Mesenchymal stem cell (in vitro differentiated cells and primary cell): ENCODE measurements around the gene DISC1.

ENCODE experiments used
- DNase-seq: peaks from one replicate; pipeline ENCODE4 v3.0.0-alpha.2; 2013
- H2AFZ ChIP-seq: one replicate; pipeline ENCODE4 v1.6.1; 2013; ENCODE audit warnings: low read depth, mild to moderate bottlenecking, control low read depth, inconsistent platforms, low read length, moderate library complexity
- H2AK5ac ChIP-seq: 2 replicates; pipeline ENCODE4 v1.6.1; 2013; ENCODE audit warnings: low read length, moderate library complexity, mild to moderate bottlenecking, inconsistent platforms; ENCODE audit not compliant: severe bottlenecking
- H2BK120ac ChIP-seq: one replicate; pipeline ENCODE4 v1.6.1; 2013; ENCODE audit warnings: low read depth, mild to moderate bottlenecking, inconsistent platforms, low read length, moderate library complexity
- H2BK12ac ChIP-seq, 2 experiments: one replicate each; pipeline ENCODE4 v1.6.1; 2013; ENCODE audit warnings: inconsistent platforms in 2 of 2, low read length in 2 of 2, mild to moderate bottlenecking in 2 of 2, moderate library complexity in 2 of 2, control low read depth in 1 of 2
- H2BK15ac ChIP-seq: one replicate; pipeline ENCODE4 v1.6.1; 2013; ENCODE audit warnings: mild to moderate bottlenecking, low read depth, inconsistent platforms; ENCODE audit not compliant: poor library complexity, severe bottlenecking
- H2BK5ac ChIP-seq: 2 replicates; pipeline ENCODE4 v1.6.1; 2013; ENCODE audit warnings: low read depth, mild to moderate bottlenecking, low read length, control low read depth, inconsistent platforms; ENCODE audit not compliant: poor library complexity, severe bottlenecking
- H3K14ac ChIP-seq, 2 experiments: one replicate each; pipeline ENCODE4 v1.6.1; 2013; ENCODE audit warnings: inconsistent platforms in 2 of 2, low read length in 2 of 2, control low read depth in 1 of 2, mild to moderate bottlenecking in 1 of 2, moderate library complexity in 1 of 2
- H3K18ac ChIP-seq, 2 experiments: one replicate each; pipeline ENCODE4 v1.6.1; 2013; ENCODE audit warnings: inconsistent platforms in 2 of 2, low read length in 2 of 2, control low read depth in 1 of 2, low read depth in 1 of 2, mild to moderate bottlenecking in 1 of 2
- H3K23ac ChIP-seq, 2 experiments: one replicate each; pipeline ENCODE4 v1.6.1; 2013; ENCODE audit warnings: inconsistent platforms in 2 of 2, low read length in 2 of 2, mild to moderate bottlenecking in 2 of 2, moderate library complexity in 2 of 2, control low read depth in 1 of 2
- H3K27ac ChIP-seq: 2 replicates; pipeline ENCODE4 v1.5.1; 2013; ENCODE audit warnings: mild to moderate bottlenecking, moderate library complexity, low read length, control low read depth, inconsistent platforms; ENCODE audit not compliant: poor library complexity, severe bottlenecking
- H3K27me3 ChIP-seq, 2 experiments: 2 replicates each; pipeline versions ENCODE4 v1.6.1 to v1.7.0; 2013; ENCODE audit warnings: low read length in 2 of 2, mild to moderate bottlenecking in 2 of 2, moderate library complexity in 2 of 2, control low read depth in 1 of 2, inconsistent platforms in 1 of 2; ENCODE audit not compliant: control insufficient read depth in 1 of 2, insufficient read depth in 1 of 2
- H3K36me3 ChIP-seq, 2 experiments: 2 replicates each; pipeline versions ENCODE4 v1.6.1 to v1.7.0; 2013; ENCODE audit warnings: low read length in 2 of 2, control low read depth in 1 of 2, inconsistent platforms in 1 of 2, low read depth in 1 of 2, mild to moderate bottlenecking in 1 of 2; ENCODE audit not compliant: insufficient read depth in 2 of 2, control insufficient read depth in 1 of 2
- H3K4ac ChIP-seq, 2 experiments: one replicate each; pipeline ENCODE4 v1.6.1; 2013; ENCODE audit warnings: inconsistent platforms in 2 of 2, low read length in 2 of 2, mild to moderate bottlenecking in 2 of 2, moderate library complexity in 2 of 2, control low read depth in 1 of 2, low read depth in 1 of 2
- H3K4me1 ChIP-seq: 2 replicates; pipeline ENCODE4 v1.6.1; 2013; ENCODE audit warnings: low read depth, low read length, control low read depth; ENCODE audit not compliant: control insufficient read depth, insufficient read depth
- H3K4me2 ChIP-seq: 2 replicates; pipeline ENCODE4 v1.6.1; 2013; ENCODE audit warnings: low read length, mild to moderate bottlenecking, inconsistent platforms; ENCODE audit not compliant: poor library complexity, severe bottlenecking
- H3K4me3 ChIP-seq, 2 experiments: 2 replicates each; pipeline versions ENCODE4 v1.5.1 to v1.7.0; 2013; ENCODE audit warnings: low read length in 2 of 2, mild to moderate bottlenecking in 2 of 2, control low read depth in 1 of 2, low read depth in 1 of 2; ENCODE audit not compliant: insufficient read depth in 1 of 2
- H3K79me1 ChIP-seq: replicated peaks from 2 replicates; pipeline ENCODE4 v1.6.1; 2013; ENCODE audit warnings: mild to moderate bottlenecking, control low read depth, low read length, inconsistent platforms; ENCODE audit not compliant: poor library complexity, severe bottlenecking
- H3K9ac ChIP-seq: 2 replicates; pipeline ENCODE4 v1.7.0; 2013; ENCODE audit warnings: mild to moderate bottlenecking, low read length, moderate library complexity
- H3K9me3 ChIP-seq: 2 replicates; pipeline ENCODE4 v1.7.0; 2013; ENCODE audit warnings: mild to moderate bottlenecking, low read length; ENCODE audit not compliant: control insufficient read depth
- H4K8ac ChIP-seq: one replicate; pipeline ENCODE4 v1.6.1; 2013; ENCODE audit warnings: inconsistent platforms, mild to moderate bottlenecking, low read length, moderate library complexity
- H4K91ac ChIP-seq: one replicate; pipeline ENCODE4 v1.6.1; 2013; ENCODE audit warnings: mild to moderate bottlenecking, low read length, inconsistent platforms
- WGBS: methylation state at CpG from one replicate; pipeline ENCODE4 v1.1.7; 2013; ENCODE audit warnings: mixed read lengths; 5-methylcytosine and 5-hydroxymethylcytosine counted together

DISC1 gene

DNA sequence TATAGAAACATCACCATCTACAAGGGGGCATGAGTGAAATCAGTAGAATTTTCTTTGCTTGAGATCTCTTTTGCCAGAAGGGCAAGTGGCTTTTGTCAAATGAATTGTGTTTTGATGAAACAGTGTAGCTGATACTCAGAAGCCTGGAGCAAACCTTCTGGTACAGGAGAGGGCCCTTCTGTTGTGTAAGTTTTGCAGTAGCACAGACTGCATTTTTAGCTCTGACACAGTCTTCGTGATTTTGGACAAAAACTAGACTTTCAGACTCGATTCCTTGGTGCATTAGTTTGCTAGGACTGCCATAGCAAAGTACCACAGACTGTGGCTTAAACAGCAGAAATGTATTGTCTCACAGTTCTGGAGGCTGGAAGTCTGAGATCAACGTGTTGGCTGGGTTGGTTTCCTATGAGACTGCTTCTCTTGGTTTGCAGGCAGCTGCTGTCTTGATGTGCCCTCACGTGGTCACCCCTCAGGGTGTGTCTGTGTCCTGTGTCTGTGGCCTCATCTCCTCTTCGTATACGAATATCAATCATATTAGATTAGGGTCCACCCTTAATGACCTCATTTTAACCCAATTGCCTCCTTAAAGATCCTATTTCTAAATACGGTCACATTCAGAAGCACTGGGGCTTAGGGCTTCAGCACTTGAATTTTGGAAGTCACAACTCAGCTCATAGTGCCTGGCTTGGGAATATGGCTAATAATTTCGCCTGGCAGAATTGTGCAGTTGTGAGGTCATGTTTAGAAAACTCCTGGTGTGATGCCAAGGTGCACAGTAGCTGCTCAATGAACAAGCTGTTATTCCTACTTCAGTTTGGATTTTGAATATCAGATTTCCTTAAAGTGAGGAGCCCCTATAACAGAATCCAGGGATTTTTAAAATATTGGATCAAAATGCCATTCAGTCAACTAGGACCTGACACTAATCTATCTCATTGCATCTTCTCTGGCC, 21.2 kb upstream of the DISC1 start:
- WGBS: 53% methylated on average over 8 of the region's 8 CpGs
- no peak overlapping the region for H3K4me2 ChIP-seq
- peak overlapping the region in 1 of 2 experiments; percentile 15 for H3K14ac ChIP-seq
- no peak overlapping the region for H2AK5ac ChIP-seq
- H3K4me3 ChIP-seq: no peak overlapping the region
- no peak overlapping the region for H3K18ac ChIP-seq
- H2BK15ac ChIP-seq: no peak overlapping the region
- no peaks in the 10 kb centered on the region for H3K9me3 ChIP-seq
- H4K91ac ChIP-seq: no peak overlapping the region
- peaks cover 2% of the 10 kb centered on the region for H3K4me1 ChIP-seq
- no peak overlapping the region for H2BK12ac ChIP-seq
- H3K27me3 ChIP-seq: peaks cover 2 to 3% of the 10 kb centered on the region in 2 experiments
- no peak overlapping the region for H3K27ac ChIP-seq
- no peak overlapping the region for H4K8ac ChIP-seq
- H2AFZ ChIP-seq: no peak overlapping the region
- H2BK120ac ChIP-seq: no peak overlapping the region
- H2BK5ac ChIP-seq: no peak overlapping the region
- DNase-seq: no peak
- H3K79me1 ChIP-seq: no peaks in the 10 kb centered on the region
- H3K9ac ChIP-seq: no peak overlapping the region
- no peak overlapping the region for H3K4ac ChIP-seq
- H3K23ac ChIP-seq: no peak overlapping the region
- H3K36me3 ChIP-seq: no peaks in the 10 kb centered on the region

DNA sequence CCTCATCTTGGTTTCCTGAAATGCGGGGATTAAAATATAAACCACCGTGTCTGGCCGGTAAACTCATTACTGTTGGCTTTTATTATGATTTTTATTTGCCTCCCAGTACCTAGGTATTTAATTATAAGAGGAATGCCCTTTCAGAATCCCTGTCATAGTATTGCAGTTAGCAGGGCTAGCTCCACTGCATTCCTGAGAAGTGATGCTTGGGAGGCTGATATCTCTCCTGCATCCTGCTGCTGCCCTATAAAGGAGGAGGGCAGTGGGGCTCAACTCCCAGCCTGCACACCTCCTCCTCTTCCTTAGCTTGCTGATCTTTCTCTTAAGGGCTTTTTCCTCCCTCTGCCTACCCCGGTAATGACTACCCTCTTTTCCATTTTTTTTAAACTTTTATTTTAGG, 19.9 kb upstream of the DISC1 start:
- Histone ChIP-seq H3K23ac (no peak overlapping the region), H2BK15ac (no peak overlapping the region), H2BK5ac (no peak overlapping the region), H3K9ac (no peak overlapping the region), H3K18ac (no peak overlapping the region), H2AK5ac (no peak overlapping the region), H3K4me3 (no peak overlapping the region), H3K27ac (no peak overlapping the region), H2BK12ac (peak overlapping the region in 1 of 2 experiments; percentile 42), H3K9me3 (no peaks in the 10 kb centered on the region), H3K27me3 (peaks cover 4 to 6% of the 10 kb centered on the region in 2 experiments), H3K4me1 (peaks cover 2% of the 10 kb centered on the region), H2AFZ (no peak overlapping the region), H4K8ac (no peak overlapping the region), H3K14ac (no peak overlapping the region), H4K91ac (no peak overlapping the region), H3K36me3 (no peaks in the 10 kb centered on the region), H3K4ac (no peak overlapping the region), H3K4me2 (no peak overlapping the region), H3K79me1 (no peaks in the 10 kb centered on the region), H2BK120ac (no peak overlapping the region)
- 80% methylated on average over 3 of the region's 4 CpGs for whole genome bisulfite sequencing
- no peak for DNase-seq

- Histone ChIP-seq H3K14ac (no peak overlapping the region), H3K23ac (no peak overlapping the region), H3K4me1 (no peaks in the 10 kb centered on the region), H4K91ac (no peak overlapping the region), H3K79me1 (no peaks in the 10 kb centered on the region), H3K4me2 (no peak overlapping the region), H3K9ac (no peak overlapping the region), H3K18ac (no peak overlapping the region), H2BK120ac (no peak overlapping the region), H3K4me3 (no peak overlapping the region), H2BK5ac (no peak overlapping the region), H2AK5ac (no peak overlapping the region), H2BK15ac (no peak overlapping the region), H3K4ac (no peak overlapping the region), H4K8ac (no peak overlapping the region), H3K36me3 (no peaks in the 10 kb centered on the region), H3K27ac (no peak overlapping the region), H3K27me3 (peaks cover 4 to 6% of the 10 kb centered on the region in 2 experiments), H2BK12ac (no peak overlapping the region), H2AFZ (no peak overlapping the region), H3K9me3 (no peaks in the 10 kb centered on the region)
- 54% methylated on average over 1 of the region's 2 CpGs for WGBS
- no peak for DNase-seq
These were observed 16.2 kb upstream of the DISC1 start for GRCh38 chr1:231610388-231610787.

- Histone ChIP-seq H3K9me3 (no peaks in the 10 kb centered on the region), H3K4me2 (no peak overlapping the region), H3K23ac (no peak overlapping the region), H3K18ac (no peak overlapping the region), H3K27ac (no peak overlapping the region), H3K79me1 (no peaks in the 10 kb centered on the region), H4K91ac (no peak overlapping the region), H2BK120ac (no peak overlapping the region), H4K8ac (no peak overlapping the region), H2BK15ac (no peak overlapping the region), H2BK12ac (no peak overlapping the region), H3K4me3 (no peak overlapping the region), H2AFZ (no peak overlapping the region), H3K27me3 (peaks cover 4 to 6% of the 10 kb centered on the region in 2 experiments), H2BK5ac (no peak overlapping the region), H3K4me1 (no peaks in the 10 kb centered on the region), H3K36me3 (no peaks in the 10 kb centered on the region), H3K9ac (no peak overlapping the region), H3K4ac (no peak overlapping the region), H2AK5ac (no peak overlapping the region), H3K14ac (no peak overlapping the region)
- 89% methylated on average over 5 of the region's 5 CpGs for WGBS
- DNase-seq: no peak
These were observed 15.5 kb upstream of the DISC1 start for GRCh38 chr1:231611111-231611510.
